A673 (cell line): Measurements from ENCODE around the gene MROH2B. TPM values are rescaled to one million over a fixed set of nuclear protein-coding genes. Genes with fewer than 3 reads are reported as not detected.

ENCODE experiments used
- BruUV-seq: library from RNA; stranded (reverse); fragments of 400-500 nt; replicated peaks from 2 replicates; lab custom pipeline; 2021; lab: Mats Ljungman, UMichigan
- CTCF ChIA-PET: fragments of 300-600 bp; sonication (Branson Sonifier 250); formaldehyde crosslinking; loops from one replicate; lab custom pipeline; 2022; ENCODE audit warnings: antibody characterized with exemption; lab: Charles Lee
- POLR2A ChIA-PET: fragments of 300-600 bp; sonication (Branson Sonifier 250); formaldehyde crosslinking; loops from one replicate; lab custom pipeline; 2022; ENCODE audit warnings: antibody characterized with exemption; ENCODE audit not compliant: low non-redundant PET; lab: Charles Lee
- DNase-seq: peaks from one replicate; pipeline ENCODE4 v3.0.0-alpha.2; 2015; ENCODE audit warnings: low spot score
- H3K27ac ChIP-seq: fragments of 200-600 bp; sonication (generic); 2 replicates; pipeline ENCODE4 v1.5.1; 2016; ENCODE audit warnings: mixed run types, low read depth, mild to moderate bottlenecking, mixed read lengths, antibody characterized with exemption, low read length; ENCODE audit not compliant: poor library complexity, severe bottlenecking
- H3K27me3 ChIP-seq: fragments of 200-600 bp; sonication (generic); replicated peaks from 2 replicates; pipeline ENCODE4 v1.6.1; 2017; ENCODE audit warnings: mixed run types, low read depth, mild to moderate bottlenecking, mixed read lengths, antibody characterized with exemption, low read length; ENCODE audit not compliant: insufficient read depth, poor library complexity
- H3K36me3 ChIP-seq: fragments of 200-600 bp; sonication (generic); 2 replicates; pipeline ENCODE4 v1.6.1; 2016; ENCODE audit warnings: mixed run types, mild to moderate bottlenecking, mixed read lengths, antibody characterized with exemption, low read length; ENCODE audit not compliant: insufficient read depth, poor library complexity, severe bottlenecking
- H3K4me1 ChIP-seq: fragments of 200-600 bp; sonication (generic); 2 replicates; pipeline ENCODE4 v1.6.1; 2017; ENCODE audit warnings: mixed run types, mild to moderate bottlenecking, mixed read lengths, antibody characterized with exemption, low read length; ENCODE audit not compliant: insufficient read depth, poor library complexity, severe bottlenecking
- H3K4me3 ChIP-seq: fragments of 200-600 bp; sonication (generic); 2 replicates; pipeline ENCODE4 v1.5.1; 2016; ENCODE audit warnings: low read depth, mixed run types, mild to moderate bottlenecking, mixed read lengths, low read length; ENCODE audit not compliant: poor library complexity, severe bottlenecking
- H3K9me3 ChIP-seq: fragments of 200-600 bp; sonication (generic); 2 replicates; pipeline ENCODE4 v1.6.1; 2016; ENCODE audit warnings: mixed run types, low read depth, mild to moderate bottlenecking, mixed read lengths, antibody characterized with exemption, low read length; ENCODE audit not compliant: poor library complexity, severe bottlenecking
- EZH2 ChIP-seq: fragments of 200-600 bp; sonication (generic); IDR thresholded peaks from 2 replicates; pipeline ENCODE4 v1.6.1; 2017; ENCODE audit warnings: borderline replicate concordance, low read depth, mild to moderate bottlenecking, mixed read lengths, antibody characterized with exemption, low read length; ENCODE audit not compliant: poor library complexity, severe bottlenecking
- intact Hi-C: fragments of 100-400 bp; cut with micrococcal nuclease; formaldehyde crosslinking; loops from one replicate; pipeline ENCODE4 v1.10.0; 2022; ENCODE audit not compliant: unreplicated experiment
- total RNA-seq: library from RNA; stranded (reverse); gene quantifications from 2 replicates; pipeline ENCODE4 v1.2.3, GENCODE V29; 2021
- TF ChIP-seq, protein P1 (sequence below): fragments of 300-800, 200-600 bp; sonication (generic); conservative IDR thresholded peaks from 2 replicates; pipeline ENCODE4 v1.5.1; 2017; ENCODE audit warnings: low read depth, mild to moderate bottlenecking, antibody characterized with exemption, low read length, moderate library complexity, mixed read lengths

MROH2B gene
- total RNA-seq, 1 experiment from 2014 or later: not detected

DNA sequence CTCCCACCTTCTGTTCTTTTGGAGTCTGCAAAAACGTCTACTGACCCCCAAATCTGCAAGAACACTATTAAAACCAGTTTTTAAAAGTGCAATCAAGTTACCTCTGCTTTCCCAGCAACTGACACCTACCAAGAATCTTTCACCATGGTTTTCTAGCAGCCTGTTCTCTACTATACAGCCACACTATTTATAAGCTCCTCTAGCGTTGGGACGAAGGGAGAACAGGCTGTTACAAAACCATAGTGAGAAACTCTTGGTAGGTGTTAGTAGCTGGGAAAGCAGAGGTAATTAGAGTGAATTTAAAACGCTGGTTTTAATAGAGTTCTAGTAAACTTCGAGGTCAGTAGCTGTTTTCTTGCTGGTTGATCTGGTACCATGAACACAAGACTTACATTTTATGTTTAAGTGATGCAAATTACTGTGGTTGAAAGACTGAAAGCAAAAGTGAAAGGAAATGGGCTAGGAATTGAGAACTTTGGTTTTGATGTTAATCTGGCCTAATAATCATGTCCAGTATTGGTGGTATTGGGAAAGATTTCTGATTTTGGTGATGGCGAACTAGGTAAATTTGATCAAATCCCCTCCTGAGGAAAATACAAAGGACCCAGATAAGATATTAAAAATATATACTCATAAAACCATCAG, 5.3 kb downstream of the MROH2B start:
- Histone ChIP-seq H3K4me1 (no peaks in the 10 kb centered on the region), H3K27ac (no peak overlapping the region), H3K36me3 (no peaks in the 10 kb centered on the region), H3K9me3 (no peaks in the 10 kb centered on the region), H3K4me3 (no peak overlapping the region), H3K27me3 (no peaks in the 10 kb centered on the region)
- TF ChIP-seq EZH2: no peak
- TF ChIP-seq, protein P1, sequence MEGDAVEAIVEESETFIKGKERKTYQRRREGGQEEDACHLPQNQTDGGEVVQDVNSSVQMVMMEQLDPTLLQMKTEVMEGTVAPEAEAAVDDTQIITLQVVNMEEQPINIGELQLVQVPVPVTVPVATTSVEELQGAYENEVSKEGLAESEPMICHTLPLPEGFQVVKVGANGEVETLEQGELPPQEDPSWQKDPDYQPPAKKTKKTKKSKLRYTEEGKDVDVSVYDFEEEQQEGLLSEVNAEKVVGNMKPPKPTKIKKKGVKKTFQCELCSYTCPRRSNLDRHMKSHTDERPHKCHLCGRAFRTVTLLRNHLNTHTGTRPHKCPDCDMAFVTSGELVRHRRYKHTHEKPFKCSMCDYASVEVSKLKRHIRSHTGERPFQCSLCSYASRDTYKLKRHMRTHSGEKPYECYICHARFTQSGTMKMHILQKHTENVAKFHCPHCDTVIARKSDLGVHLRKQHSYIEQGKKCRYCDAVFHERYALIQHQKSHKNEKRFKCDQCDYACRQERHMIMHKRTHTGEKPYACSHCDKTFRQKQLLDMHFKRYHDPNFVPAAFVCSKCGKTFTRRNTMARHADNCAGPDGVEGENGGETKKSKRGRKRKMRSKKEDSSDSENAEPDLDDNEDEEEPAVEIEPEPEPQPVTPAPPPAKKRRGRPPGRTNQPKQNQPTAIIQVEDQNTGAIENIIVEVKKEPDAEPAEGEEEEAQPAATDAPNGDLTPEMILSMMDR: no peak
- BruUV-seq: no TSS peak
- ChIA-PET POLR2A (no interaction called here), CTCF (no interaction called here)
- intact Hi-C loops: no loop called here
- no peak for DNase-seq

DNA sequence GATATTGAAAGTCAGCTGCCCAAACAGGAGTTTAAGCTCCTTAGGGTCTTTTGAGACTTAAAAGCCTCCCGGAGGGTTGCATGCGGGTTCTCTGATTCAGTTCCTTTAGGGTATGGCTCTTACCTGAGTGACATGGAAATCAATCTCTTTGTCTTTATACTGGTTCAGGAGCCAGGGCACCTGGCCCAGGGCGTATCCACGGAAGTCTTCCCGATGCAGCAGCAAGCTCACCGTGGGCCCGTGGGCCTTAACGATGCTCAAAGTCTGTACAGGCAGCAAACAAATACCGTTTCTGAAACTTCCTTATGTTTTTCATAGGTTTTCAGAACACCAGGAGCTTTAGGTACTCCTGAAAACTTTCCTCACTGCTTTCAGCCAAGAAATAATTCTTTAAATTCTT, 13.2 kb downstream of the MROH2B start:
- Histone ChIP-seq H3K27me3 (no peaks in the 10 kb centered on the region), H3K36me3 (no peaks in the 10 kb centered on the region), H3K27ac (no peak overlapping the region), H3K9me3 (no peaks in the 10 kb centered on the region), H3K4me3 (no peak overlapping the region), H3K4me1 (no peaks in the 10 kb centered on the region)
- ChIA-PET POLR2A (no interaction called here), CTCF (no interaction called here)
- TF ChIP-seq EZH2: no peak
- TF ChIP-seq, protein P1: no peak
- no TSS peak for BruUV-seq
- intact Hi-C loops: no loop called here
- no peak for DNase-seq

DNA sequence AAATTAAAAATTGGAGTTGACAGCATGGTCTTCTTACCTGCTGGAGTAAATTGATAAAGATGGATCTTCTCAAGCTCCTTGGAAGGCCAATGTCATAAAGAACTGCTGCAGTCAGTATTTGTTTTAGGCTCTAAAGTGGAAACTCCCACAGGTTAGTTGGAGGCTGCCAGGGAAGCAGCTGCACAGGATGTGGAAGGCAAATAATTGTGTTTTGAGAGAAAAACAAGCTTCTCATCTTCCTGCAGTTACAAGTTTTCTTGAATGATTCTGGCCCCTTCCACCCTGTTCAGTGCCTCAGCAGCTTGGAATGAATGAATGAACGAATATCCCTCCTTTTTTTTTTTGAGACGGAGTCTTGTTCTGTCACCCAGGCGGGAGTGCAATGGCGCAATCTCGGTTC, 13.9 kb downstream of the MROH2B start:
- Histone ChIP-seq H3K27me3 (no peaks in the 10 kb centered on the region), H3K9me3 (no peaks in the 10 kb centered on the region), H3K4me3 (no peak overlapping the region), H3K4me1 (no peaks in the 10 kb centered on the region), H3K27ac (no peak overlapping the region), H3K36me3 (no peaks in the 10 kb centered on the region)
- no peak for DNase-seq
- no TSS peak for BruUV-seq
- CTCF ChIA-PET: no interaction called here
- TF ChIP-seq EZH2: no peak
- TF ChIP-seq, protein P1: no peak
- intact Hi-C loops: no loop called here
- POLR2A ChIA-PET: no interaction called here
